Activated CD4-positive, alpha-beta T cell treated with anti-CD3 and anti-CD28 coated beads, Interleukin-2, amount 10 ng/mL, durations not matched to agents 24 days and 14 days (primary cell): ENCODE data around the gene NMT2. TPM values are rescaled to one million over a fixed set of nuclear protein-coding genes. Genes with fewer than 3 reads are reported as not detected.

Source experiments
- DNase-seq: peaks from one replicate; pipeline ENCODE4 v3.0.0; 2022
- H3K27ac Mint-ChIP-seq: one replicate; pipeline ENCODE4 v1.8.0; 2022; ENCODE audit warnings: mild to moderate bottlenecking, mixed read lengths
- H3K27me3 Mint-ChIP-seq: one replicate; pipeline ENCODE4 v1.8.0; 2022; ENCODE audit warnings: mixed read lengths
- H3K36me3 Mint-ChIP-seq: one replicate; pipeline ENCODE4 v1.8.0; 2022; ENCODE audit warnings: low read depth, mild to moderate bottlenecking, mixed read lengths
- H3K4me1 Mint-ChIP-seq: one replicate; pipeline ENCODE4 v1.8.0; 2021; ENCODE audit warnings: mixed read lengths
- H3K4me3 Mint-ChIP-seq: one replicate; pipeline ENCODE4 v1.8.0; 2022; ENCODE audit warnings: mild to moderate bottlenecking, moderate library complexity, mixed read lengths
- H3K9me3 Mint-ChIP-seq: one replicate; pipeline ENCODE4 v1.8.0; 2021; ENCODE audit warnings: mixed read lengths
- intact Hi-C: fragments of 100-400 bp; cut with micrococcal nuclease; formaldehyde crosslinking; loops from one replicate; pipeline ENCODE4 v1.15.1; 2023
- total RNA-seq: library from RNA; stranded (reverse); gene quantifications from 2 replicates; pipeline ENCODE4 v1.2.3, GENCODE V29; 2022

Gene NMT2
- total RNA-seq, 1 donor from 2014 or later, result 13.7 TPM

- peaks cover 5% of the 10 kb centered on the region for H3K4me1 Mint-ChIP-seq
- DNase-seq, result no peak
- H3K27me3 Mint-ChIP-seq, result peaks cover 6% of the 10 kb centered on the region
- H3K27ac Mint-ChIP-seq, result no peak overlapping the region
- H3K9me3 Mint-ChIP-seq, result no peaks in the 10 kb centered on the region
- H3K4me3 Mint-ChIP-seq, result no peak overlapping the region
- intact Hi-C loops, result no loop called here
- no peaks in the 10 kb centered on the region for H3K36me3 Mint-ChIP-seq
These were observed 84.6 kb downstream of the NMT2 start for GRCh38 chr10:15083674-15084501.

GRCh38 chr10:15075421-15075820 is 93.1 kb downstream of the NMT2 start:
- Mint-ChIP-seq H3K36me3 (no peaks in the 10 kb centered on the region), H3K27ac (no peak overlapping the region), H3K4me3 (no peak overlapping the region), H3K9me3 (no peaks in the 10 kb centered on the region), H3K27me3 (no peaks in the 10 kb centered on the region), H3K4me1 (no peaks in the 10 kb centered on the region)
- no peak for DNase-seq
- intact Hi-C loops, result no loop called here

- Mint-ChIP-seq H3K4me3 (no peak overlapping the region), H3K9me3 (no peaks in the 10 kb centered on the region), H3K27me3 (no peaks in the 10 kb centered on the region), H3K36me3 (no peaks in the 10 kb centered on the region), H3K4me1 (no peaks in the 10 kb centered on the region), H3K27ac (no peak overlapping the region)
- intact Hi-C loops, result no loop called here
- DNase-seq, result no peak
These were observed 96.1 kb downstream of the NMT2 start for GRCh38 chr10:15072358-15072757.

- H3K4me1 Mint-ChIP-seq, result no peaks in the 10 kb centered on the region
- no peaks in the 10 kb centered on the region for H3K9me3 Mint-ChIP-seq
- no peak for DNase-seq
- intact Hi-C loops, result no loop called here
- H3K4me3 Mint-ChIP-seq, result no peak overlapping the region
- H3K27me3 Mint-ChIP-seq, result peaks cover 1% of the 10 kb centered on the region
- H3K36me3 Mint-ChIP-seq, result no peaks in the 10 kb centered on the region
- no peak overlapping the region for H3K27ac Mint-ChIP-seq
These were observed 99.3 kb downstream of the NMT2 start for GRCh38 chr10:15069230-15069629.

GRCh38 chr10:15068802-15069201 is 99.7 kb downstream of the NMT2 start:
- Mint-ChIP-seq H3K4me1 (no peaks in the 10 kb centered on the region), H3K9me3 (no peaks in the 10 kb centered on the region), H3K27me3 (peaks cover 2% of the 10 kb centered on the region), H3K4me3 (no peak overlapping the region), H3K27ac (no peak overlapping the region), H3K36me3 (no peaks in the 10 kb centered on the region)
- no peak for DNase-seq
- intact Hi-C loops, result no loop called here

- Mint-ChIP-seq H3K27ac (no peak overlapping the region), H3K36me3 (no peaks in the 10 kb centered on the region), H3K27me3 (peaks cover 2% of the 10 kb centered on the region), H3K9me3 (no peaks in the 10 kb centered on the region), H3K4me3 (no peak overlapping the region), H3K4me1 (no peaks in the 10 kb centered on the region)
- no peak for DNase-seq
- intact Hi-C loops, result no loop called here
These were observed 101.3 kb downstream of the NMT2 start for GRCh38 chr10:15067154-15067553.

GRCh38 chr10:15060638-15061037 is 107.9 kb downstream of the NMT2 start:
- H3K36me3 Mint-ChIP-seq, result peaks cover 3% of the 10 kb centered on the region
- no peak for DNase-seq
- no peak overlapping the region for H3K27ac Mint-ChIP-seq
- H3K4me3 Mint-ChIP-seq, result no peak overlapping the region
- intact Hi-C loops, result no loop called here
- no peaks in the 10 kb centered on the region for H3K4me1 Mint-ChIP-seq
- H3K27me3 Mint-ChIP-seq, result peaks cover 18% of the 10 kb centered on the region
- peaks cover 13% of the 10 kb centered on the region for H3K9me3 Mint-ChIP-seq

- intact Hi-C loops, result no loop called here
- Mint-ChIP-seq H3K4me3 (no peak overlapping the region), H3K4me1 (no peaks in the 10 kb centered on the region), H3K36me3 (peaks cover 3% of the 10 kb centered on the region), H3K27me3 (peaks cover 22% of the 10 kb centered on the region), H3K9me3 (peaks cover 13% of the 10 kb centered on the region), H3K27ac (no peak overlapping the region)
- DNase-seq, result no peak
These were observed 108.6 kb downstream of the NMT2 start for GRCh38 chr10:15059914-15060313.

- no peaks in the 10 kb centered on the region for H3K4me1 Mint-ChIP-seq
- H3K27me3 Mint-ChIP-seq, result peaks cover 19% of the 10 kb centered on the region
- intact Hi-C loops, result no loop called here
- H3K9me3 Mint-ChIP-seq, result peaks cover 13% of the 10 kb centered on the region
- no peak for DNase-seq
- H3K4me3 Mint-ChIP-seq, result no peak overlapping the region
- peaks cover 3% of the 10 kb centered on the region for H3K36me3 Mint-ChIP-seq
- H3K27ac Mint-ChIP-seq, result no peak overlapping the region
These were observed 109.8 kb downstream of the NMT2 start for GRCh38 chr10:15058689-15059088.

Other genes starting within 250 kb of the NMT2 start
- gene DCLRE1C, start 214.6 kb downstream of the NMT2 start, total RNA-seq, result 17.5 and 21.0 TPM in 2 replicates
- gene MEIG1, start 209.3 kb downstream of the NMT2 start, total RNA-seq, result not detected in 2 replicates
- 0.26 and 0.62 TPM in 2 replicates for gene OLAH, start 124.8 kb downstream of the NMT2 start, total RNA-seq
- 1.0 and 1.3 TPM in 2 replicates for gene ACBD7, start 79.9 kb downstream of the NMT2 start, total RNA-seq
- gene RPP38, start 71.3 kb downstream of the NMT2 start, total RNA-seq, result 22.6 and 23.3 TPM in 2 replicates
- gene FAM171A1, start 202.6 kb upstream of the NMT2 start, total RNA-seq, result 1.7 TPM in 2 replicates